Activated CD4-positive, alpha-beta T cell treated with anti-CD3 and anti-CD28 coated beads, Interleukin-2, amount 50 U/mL, for 24 hours (primary cell): ENCODE results near the gene TMPRSS12.
"Not testable (repeated sequence)": the region's sequence is repeated elsewhere in the genome, so short reads cannot be mapped to it uniquely, and the experiment has no call there.

Experiments
- DNase-seq, 2 donors: peaks; one replicate each; pipeline ENCODE4 v3.0.0-alpha.2; 2020; ENCODE audit warnings: low read depth in 1 of 2, low spot score in 1 of 2

Gene TMPRSS12

GRCh38 chr12:50855679-50856078 lies 13.0 kb downstream of the TMPRSS12 start:
- not testable (repeated sequence) for DNase-seq

GRCh38 chr12:50859621-50860310 lies 17.0 kb downstream of the TMPRSS12 start:
- no peak for DNase-seq

- no peak for DNase-seq
Observed at GRCh38 chr12:50862316-50862715, 19.6 kb downstream of the TMPRSS12 start.

- DNase-seq: no peak
Observed at GRCh38 chr12:50865266-50865665, 22.5 kb downstream of the TMPRSS12 start.

GRCh38 chr12:50868881-50869280 lies 26.2 kb downstream of the TMPRSS12 start:
- not testable (repeated sequence) for DNase-seq

- no peak for DNase-seq
Observed at GRCh38 chr12:50882563-50882962, 39.8 kb downstream of the TMPRSS12 start.

GRCh38 chr12:50887191-50887590 lies 44.5 kb downstream of the TMPRSS12 start:
- no peak for DNase-seq

- DNase-seq: no peak
Observed at GRCh38 chr12:50888666-50889065, 45.9 kb downstream of the TMPRSS12 start.

GRCh38 chr12:50894241-50894640 lies 51.5 kb downstream of the TMPRSS12 start:
- DNase-seq: no peak

GRCh38 chr12:50901685-50902113 lies 59.0 kb downstream of the TMPRSS12 start:
- no peak for DNase-seq

GRCh38 chr12:50908479-50908878 lies 65.8 kb downstream of the TMPRSS12 start:
- not testable (repeated sequence) for DNase-seq

- not testable (repeated sequence) for DNase-seq
Observed at GRCh38 chr12:50912361-50912760, 69.6 kb downstream of the TMPRSS12 start.

GRCh38 chr12:50913224-50913623 lies 70.5 kb downstream of the TMPRSS12 start:
- no peak for DNase-seq

- no peak for DNase-seq
Observed at GRCh38 chr12:50914872-50915484, 72.3 kb downstream of the TMPRSS12 start.

- no peak for DNase-seq
Observed at GRCh38 chr12:50916292-50916691, 73.6 kb downstream of the TMPRSS12 start.

- DNase-seq: no peak
Observed at GRCh38 chr12:50918584-50919316, 76.0 kb downstream of the TMPRSS12 start.

- DNase-seq: no peak
Observed at GRCh38 chr12:50922820-50923219, 80.1 kb downstream of the TMPRSS12 start.

GRCh38 chr12:50923361-50924130 lies 80.8 kb downstream of the TMPRSS12 start:
- DNase-seq: no peak

GRCh38 chr12:50924131-50924438 lies 81.4 kb downstream of the TMPRSS12 start:
- no peak for DNase-seq

GRCh38 chr12:50924439-50925341 lies 82.0 kb downstream of the TMPRSS12 start:
- DNase-seq: no peak

GRCh38 chr12:50925342-50925651 lies 82.6 kb downstream of the TMPRSS12 start:
- no peak for DNase-seq
